Medulla oblongata (tissue), 1 donor: ENCODE results near the gene GNB5.

ENCODE experiments used
- DNase-seq: peaks from one replicate; pipeline ENCODE4 v3.0.0-alpha.2; 2015; ENCODE audit errors: extremely low spot score

The GNB5 gene

DNA sequence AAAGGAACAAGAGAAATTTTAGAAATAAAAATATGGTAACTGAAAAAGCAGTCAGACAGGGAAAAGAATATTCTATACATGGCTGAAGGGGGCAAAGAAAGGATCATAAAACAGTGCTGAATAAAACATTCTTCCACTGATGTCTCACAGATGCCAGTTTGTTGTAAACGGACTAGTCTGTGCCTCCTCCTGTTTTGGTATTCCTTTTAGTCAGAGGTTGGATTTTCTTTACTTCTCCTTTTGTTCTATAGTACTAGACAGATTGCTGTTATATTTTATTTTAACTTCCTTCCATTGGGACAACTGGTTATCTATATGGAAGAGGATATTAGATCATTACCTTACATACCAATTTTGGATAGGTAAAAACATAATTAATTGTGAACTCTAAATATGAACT, 16.0 kb upstream of the GNB5 start:
- no peak for DNase-seq

DNA sequence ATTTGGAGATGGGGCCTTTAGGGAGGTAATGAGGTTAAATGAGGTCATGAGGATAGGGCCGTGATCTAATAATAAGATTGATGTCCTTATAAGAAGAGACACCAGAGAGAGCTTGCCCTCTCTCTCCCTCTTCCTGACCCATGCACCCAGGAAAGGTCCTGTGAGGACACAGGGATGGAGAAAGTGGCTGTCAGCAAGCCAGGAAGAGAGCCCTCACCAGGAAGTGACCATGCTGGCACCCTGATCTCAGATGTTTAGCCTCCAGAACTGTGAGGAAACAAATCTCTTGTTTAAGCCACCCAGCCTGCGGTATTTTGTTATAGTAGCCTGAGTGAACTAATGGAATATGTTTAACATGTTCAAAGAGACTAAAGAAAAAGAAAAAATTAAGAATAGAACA, 15.3 kb upstream of the GNB5 start:
- no peak for DNase-seq

DNA sequence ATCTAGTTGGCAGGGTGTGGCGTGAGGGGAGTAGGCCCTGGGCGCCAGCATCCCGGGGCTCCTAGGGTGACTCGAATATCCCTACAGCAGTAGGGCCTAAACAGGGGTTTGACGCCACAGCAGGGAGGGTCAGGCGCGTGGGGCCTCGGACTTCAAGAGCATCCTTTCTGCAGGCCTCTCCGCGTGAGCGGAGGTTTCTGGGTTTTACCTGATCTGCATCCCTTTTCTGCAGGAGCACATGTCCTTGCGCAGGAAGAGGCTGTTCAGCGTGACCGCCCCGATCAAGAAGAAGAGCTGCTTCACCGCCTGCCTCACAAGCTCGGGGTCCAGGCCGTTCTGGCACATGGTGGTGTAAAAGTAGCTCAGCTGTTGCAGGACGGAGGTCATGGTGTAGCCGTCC, 13.5 kb upstream of the GNB5 start:
- no peak for DNase-seq

DNA sequence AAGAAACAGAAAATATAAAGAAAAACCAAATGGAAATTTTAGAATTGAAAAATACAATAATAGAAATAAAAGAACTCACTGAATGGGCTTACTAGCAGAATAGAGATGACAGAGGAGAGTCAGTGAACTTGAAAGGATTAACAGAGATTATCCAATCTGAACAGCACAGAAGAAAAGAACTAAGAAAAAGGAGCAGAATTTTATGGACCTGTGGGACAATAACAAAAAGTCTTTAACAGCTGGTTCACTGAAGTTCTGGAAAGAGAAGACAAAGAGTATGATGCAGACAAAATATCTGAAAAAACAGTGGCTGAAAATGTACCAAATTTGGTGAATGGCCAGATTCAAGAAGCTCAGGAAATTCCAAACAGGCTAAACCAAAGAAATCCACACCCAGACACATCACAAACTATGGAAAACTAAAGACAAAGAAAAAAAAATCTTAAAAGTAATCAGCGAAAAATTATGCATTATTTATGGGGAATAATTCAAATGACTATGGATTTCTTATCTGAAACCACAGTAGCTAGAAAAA, 9.7 kb upstream of the GNB5 start:
- DNase-seq = no peak

DNA sequence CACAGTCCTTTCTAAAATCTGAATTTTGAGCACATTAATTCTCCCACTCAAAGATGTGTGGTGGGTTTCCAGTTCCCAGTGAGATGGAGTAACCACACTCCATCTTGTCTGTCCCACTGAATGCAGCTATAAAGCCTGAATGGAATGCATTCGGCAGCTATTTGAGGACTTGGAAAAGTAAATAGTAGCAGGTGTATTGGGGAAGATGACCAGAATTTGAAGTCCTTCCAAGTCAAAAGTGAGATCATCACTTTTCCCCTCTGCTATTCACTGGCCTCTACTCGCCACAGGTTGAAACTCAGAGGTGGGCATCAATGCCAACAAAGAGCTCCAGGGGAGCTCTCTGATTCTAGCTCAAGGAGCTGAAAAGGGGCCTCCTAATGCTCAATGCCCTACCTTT, 8.1 kb upstream of the GNB5 start:
- no peak for DNase-seq

DNA sequence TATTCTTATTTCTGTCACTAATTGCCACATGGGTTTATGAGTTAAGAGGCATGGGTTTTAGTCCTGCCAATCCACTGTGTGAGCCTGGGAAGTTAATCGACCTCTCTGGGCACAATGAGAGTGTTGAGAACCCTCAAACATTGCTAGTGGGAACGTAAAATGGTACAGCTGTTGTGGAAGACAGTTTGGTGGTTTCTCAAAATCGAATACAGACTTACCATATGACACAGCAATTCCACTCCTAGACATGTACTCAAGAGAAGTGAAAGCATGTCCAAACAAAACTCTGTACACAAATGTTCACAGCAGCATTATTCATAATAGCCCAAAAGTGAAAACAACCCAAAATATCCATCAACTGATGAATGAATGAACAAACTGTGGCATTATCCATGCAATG, 5.7 kb upstream of the GNB5 start:
- no peak for DNase-seq

DNA sequence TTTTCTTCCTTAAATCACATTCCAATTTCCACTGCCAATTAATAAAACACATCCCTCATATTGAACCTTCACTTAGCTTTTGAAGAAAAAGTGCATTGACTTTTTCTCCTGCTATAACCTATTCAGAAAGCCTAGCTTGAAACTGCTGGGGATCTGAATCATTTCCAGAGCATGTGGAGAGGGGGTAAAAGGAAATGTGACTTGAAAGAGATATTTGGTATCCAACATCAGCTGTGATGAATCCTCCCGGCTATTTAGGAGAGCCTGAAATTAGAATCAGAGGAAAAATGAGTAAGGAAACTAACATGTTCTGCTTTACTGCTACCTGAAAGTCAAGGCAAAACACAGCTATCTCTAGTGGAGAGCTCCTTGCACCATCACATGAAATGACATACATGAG, 2.6 kb upstream of the GNB5 start:
- DNase-seq = no peak

DNA sequence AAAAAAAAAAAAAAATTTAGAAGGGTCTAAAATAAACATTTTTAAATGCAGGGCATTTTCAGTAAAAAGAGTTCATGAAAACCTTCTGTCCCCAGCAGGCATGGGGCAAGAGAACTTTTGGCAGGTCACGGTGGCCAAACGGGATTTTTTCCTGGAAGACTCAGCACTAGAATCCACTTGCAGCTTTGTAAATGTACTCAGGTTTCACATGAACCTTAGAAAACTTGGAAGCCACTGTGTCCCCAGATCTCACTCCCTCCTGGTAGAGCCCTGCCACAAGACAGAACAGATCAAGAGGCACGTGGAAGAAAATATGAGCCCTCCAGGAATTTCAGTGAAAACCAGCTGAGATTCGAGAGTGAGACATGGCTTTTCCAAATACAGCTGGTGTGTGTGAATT, 2.1 kb upstream of the GNB5 start:
- no peak for DNase-seq

DNA sequence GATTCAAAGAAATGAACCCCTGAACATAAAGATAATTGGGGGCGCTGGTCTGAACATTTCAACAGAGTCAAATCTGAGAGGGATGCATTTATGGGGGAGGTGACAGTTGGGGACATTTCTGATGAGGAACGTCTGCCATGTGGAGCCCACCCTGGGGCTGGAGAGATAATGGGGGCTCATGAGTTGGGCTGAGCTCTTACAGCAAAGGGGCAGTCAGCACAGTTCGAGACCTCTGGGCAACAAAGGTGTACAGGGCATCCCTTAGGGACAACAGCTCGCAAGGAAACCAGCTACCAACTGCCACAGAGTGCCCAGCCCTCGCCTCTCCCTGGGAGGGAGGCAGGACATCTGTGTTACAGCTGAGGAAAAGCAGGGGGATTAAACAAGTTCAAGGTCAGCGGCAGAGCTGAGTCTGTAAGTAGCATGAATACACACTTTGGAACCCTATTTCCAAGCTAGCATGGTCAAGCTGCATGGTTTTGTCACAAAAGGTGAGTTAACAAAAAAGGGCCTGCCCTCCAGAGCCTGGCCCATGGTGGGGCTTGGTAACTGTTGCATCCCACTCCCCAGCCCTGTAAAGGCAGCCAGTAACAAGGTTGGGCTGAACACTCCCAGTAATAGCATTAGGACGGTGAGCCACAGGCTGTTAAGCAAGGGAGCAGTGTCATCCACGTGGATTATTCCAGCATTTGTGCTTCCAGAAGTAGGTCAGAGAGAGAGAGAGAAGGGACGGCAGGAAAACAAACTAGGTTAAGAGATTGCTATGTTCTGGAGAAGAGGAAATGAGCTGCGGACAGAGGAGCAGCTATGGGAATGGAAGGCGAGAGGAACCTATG, 4.3 kb downstream of the GNB5 start:
- DNase-seq = peak; percentile 35

DNA sequence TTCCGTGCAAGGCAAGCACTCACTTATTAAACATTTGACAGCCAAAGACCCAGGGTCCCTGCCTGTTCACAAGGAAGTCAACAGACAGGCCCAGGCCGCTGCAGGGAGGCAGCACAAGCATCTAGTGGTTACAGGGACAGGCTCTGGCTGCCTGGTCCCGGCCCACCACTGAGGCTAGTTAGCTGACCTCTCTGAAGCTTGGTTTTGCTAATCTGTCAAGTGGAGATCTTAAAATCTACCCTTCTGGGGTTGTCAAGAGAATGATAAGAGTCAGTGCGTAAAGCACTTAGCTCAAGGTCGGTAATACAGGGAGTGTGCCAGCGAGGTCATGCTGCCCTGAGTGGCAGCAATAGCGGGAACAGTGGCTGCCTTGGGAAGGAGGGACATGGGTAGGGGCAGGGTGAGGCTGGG, 6.0 kb downstream of the GNB5 start:
- DNase-seq = no peak

DNA sequence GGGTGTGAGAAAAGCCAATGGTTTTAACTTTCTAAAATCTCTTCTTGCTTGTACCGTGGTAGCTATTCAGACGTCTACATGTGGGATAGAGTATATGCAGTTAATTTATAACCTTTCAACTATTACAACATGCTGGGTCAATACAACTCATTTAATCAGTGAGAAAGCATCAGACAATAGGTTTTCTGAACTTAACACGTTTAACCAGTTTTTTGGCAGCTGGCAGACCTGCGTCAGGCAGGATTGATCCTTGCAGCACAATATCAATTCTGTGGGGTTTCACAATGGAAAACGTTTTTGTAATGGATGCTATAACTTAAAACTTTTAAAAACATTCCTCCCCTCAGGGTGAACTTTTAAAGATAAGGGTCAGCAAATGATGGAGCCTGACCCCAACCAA, 6.5 kb downstream of the GNB5 start:
- DNase-seq = no peak

DNA sequence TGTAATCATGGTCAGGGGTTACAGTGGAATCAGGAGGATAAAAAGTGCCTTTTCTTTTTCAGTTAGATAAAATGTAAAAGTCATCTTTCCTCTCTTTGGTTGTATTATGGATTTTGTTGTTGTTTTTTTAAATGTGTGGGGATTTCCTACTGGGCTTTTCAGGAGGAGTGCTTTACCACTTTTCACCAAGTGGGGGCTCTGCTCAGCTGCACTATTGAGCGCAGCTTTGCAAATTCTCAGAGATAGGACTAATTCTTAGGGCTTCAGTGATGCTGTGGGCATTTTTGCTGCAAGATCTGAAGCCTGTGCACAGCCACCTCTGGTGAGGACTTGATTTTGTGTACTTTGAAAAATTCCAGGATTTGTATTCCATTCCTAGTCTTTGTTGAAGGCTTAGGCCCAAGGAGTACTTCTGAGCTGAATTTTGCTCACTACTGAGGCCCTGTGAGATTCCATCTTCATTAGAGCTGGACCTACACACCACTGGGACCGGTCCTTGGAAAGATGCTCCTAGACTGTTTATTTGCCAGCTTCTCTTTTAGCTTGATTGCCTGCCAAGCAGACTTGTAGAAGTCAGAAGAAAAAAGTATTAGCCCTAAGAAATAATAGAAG, 7.5 kb downstream of the GNB5 start:
- peak; percentile 49 for DNase-seq

DNA sequence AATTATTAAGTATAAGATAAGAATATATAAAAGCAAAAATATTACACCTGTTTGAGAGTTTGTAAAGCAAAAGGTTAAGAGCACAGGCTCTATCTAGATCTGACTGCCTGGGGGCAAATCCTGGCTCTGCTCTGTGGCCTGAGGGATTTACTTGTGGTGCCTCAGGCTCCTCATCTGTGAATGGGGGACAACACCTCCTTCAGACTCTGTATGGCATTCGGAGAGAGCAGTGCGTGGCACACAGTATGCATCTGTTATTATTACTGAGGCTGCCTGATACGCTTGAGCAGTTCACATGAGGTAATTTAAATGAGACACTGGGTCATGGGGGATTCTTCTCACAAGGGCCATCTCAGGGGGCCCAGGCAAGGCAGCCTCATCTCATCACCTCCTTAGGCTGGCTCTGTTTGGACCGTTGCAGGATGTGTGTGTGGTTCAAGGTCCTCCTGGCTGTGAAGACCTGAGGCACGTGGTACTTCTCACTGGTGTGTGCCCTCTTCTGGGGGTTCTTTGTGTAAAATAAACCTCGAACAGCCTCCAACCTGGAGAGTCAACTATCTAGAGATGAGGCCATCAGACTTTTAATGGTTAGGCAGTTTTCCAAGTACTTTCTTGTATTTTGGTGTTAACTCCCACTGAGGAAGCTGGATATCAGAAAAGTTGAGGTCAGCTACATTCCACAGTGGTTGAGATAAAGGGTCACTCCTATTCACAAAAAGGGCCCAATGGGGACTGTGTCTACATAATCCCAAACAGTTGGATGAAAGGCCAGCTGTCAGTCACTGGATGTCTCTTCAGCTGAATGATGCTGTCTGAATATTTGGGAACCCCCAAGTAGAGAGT, 9.0 kb downstream of the GNB5 start:
- DNase-seq = no peak

DNA sequence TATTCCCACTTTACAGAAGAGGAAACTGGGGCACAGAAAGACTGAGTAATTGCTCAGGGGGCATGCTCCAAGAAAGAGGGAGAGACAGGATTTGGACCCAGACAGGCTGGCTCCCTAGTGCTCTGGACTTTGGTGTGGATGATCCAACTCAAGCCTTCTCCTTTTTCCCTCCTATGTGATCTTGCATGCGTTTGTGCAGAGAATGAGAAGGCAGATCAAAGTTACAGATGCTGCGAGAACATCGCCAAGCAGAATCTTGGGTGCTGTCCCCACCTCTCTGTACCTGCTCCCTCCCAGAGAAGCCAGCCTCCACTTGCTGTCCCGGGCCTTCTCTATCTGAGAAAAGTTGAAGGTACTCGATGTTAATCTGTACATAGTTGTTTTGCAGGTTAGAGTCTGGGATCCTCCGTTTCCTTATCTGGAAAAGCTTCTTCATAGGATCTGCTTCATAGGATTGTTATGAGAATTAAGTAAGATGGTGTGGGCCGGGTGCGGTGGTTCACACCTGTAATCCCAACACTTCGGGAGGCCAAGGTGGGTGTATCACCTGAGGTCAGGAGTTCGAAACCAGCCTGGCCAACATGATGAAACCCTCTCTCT, 10.2 kb downstream of the GNB5 start:
- DNase-seq = no peak

DNA sequence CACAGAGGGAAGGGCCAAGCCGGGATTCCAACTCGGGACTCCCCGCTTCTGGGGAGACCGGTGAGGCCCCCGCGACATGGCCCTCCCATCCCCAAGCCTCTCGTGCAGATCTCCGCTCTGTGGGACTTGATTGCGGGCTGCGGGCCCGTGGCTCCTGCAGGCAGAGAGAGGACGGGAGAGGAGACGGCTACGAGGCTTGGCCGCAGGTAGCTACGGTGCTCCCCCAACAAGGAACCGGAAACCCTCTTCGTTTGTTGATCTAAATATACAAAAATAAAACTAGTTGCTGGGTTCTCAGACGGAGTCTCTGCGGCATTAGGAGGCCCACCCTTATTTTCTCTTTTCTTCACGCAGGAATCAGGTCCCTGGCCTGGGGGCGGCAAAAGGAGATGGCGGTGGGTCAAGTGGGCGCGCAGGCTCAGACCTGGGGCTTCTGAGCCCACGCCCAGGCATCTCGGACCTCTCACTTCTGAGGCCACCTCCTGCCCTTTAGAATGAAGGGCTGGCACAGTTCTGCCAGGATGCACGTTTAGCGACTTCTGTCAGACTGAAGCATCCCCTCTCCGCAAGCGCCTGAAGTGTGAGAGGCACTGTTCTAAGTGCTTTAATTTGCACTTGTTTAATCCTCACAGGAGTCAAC, 10.9 kb downstream of the GNB5 start:
- DNase-seq = no peak

DNA sequence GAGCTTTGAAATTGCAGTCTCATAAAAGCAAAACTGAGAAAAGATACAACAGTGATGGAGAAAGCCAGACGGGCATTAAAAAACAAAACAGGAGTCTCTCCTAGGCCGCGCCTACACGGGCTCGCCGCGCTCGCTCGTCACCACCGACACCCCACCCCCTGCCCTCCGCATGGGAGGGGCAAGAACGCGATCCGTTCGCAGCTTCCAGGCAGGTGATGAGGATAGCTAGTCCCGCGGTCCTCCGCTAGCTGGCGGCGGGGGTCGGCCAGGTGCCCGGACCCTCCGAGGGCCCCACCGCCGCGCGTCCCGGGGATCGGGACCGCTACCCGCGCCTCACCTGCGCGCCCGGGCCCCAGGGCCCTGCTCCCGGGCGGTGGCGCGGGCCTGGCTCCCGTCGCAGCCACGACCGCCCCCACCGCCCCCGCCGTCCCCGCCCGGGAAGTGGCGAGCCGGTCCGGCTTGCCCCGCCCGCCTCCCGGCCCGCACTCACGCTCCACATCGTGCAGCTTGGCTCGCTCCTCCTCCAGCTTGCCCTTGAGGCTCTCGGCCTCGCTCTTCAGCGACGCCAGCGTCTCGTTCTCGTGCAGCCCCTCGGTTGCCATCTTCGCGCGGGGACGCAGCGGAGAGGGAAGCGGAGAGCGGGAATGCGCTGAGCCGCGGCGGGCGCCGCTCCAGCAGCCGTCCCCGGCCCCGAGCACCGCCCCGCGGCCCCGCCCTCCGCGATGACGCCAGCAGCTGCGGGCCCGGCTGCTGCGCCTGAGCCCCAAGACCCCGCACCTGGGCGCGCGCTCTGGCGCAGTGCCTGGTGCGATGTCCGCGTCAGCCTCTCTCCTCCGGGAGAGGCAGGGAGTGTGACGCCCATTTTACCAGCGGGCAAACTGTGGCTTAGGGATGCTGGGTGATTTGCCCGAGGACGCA, 11.7 kb downstream of the GNB5 start:
- peak; percentile 69 for DNase-seq

DNA sequence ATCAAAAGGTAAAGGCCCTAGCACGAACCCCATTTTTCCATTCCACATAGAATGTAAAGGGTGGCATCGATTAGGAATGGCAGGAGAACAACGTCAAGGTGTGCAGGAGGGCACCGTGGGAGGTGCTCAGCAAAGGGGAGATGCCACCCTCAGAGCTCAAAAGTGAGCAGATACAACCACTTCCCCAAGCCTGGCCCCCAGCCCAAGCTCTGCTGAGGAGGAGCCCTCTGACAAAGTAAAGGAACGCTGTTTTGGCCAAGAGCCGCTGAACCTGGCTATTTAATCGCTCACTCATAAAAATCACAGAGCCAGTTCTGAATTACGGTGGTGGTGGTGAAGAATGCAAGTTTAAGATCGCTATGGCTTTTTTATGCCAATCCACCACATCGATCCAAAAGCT, 12.4 kb downstream of the GNB5 start:
- DNase-seq = no peak

DNA sequence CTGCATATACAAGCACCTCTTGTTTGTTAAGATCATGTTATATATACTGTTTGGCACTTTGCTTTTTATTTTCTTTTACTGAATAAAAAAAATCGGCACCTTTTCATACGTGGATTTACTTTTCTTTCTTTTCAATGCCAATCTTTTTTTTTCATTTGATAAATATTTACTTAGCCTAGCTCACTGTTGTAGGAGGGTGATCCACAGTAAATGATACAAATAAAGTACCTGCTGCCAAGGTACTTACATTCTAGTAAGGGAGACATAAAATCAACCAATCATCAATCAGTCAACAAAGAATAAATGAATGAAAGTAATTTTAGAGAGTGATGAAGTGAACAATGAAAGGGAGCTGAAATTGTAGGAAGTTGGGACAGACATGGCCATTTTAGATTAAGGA, 18.3 kb downstream of the GNB5 start:
- DNase-seq = no peak

DNA sequence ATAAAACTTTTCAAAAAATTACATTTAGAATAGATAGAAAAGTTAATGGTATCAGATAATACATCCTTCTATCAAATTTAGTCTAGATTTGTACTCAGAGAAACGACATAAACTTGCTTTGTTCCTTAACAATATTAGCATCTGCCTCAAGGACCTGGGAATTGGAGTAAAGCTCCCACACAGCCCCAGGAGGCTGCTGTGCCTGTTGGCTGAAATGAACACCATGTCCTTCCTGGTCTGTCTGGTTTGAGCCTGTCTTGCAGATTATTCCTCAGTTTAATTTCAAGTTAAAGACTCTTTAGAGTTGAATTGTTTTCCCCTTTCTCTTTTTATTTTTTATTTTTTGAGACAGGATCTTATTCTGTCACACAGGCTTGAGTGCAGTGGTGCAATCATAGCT, 19.4 kb downstream of the GNB5 start:
- no peak for DNase-seq

DNA sequence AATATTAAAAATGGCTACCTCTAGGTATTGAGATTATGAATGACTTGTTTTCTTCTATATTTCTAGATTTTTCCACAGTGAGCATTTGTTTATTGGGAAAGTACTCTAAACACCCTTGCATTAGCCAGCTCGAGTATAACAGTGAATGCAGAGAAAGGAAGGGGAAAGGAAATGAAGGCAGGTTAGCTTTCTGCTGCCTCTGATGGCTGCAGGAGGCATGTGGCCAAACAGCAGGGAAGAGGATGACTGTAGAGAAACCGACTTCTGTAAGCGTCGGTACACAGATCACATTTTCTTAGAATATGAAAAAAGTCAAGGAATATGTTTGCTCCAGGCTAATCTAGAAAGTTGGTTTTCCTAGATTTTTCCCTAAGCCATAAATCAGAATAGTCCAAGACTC, 19.8 kb downstream of the GNB5 start:
- no peak for DNase-seq
